Measurements from ENCODE around the gene AFMID.
"Not testable (repeated sequence)": the region's sequence is repeated elsewhere in the genome, so short reads cannot be mapped to it uniquely, and the experiment has no call there.

Gene AFMID, protein sequence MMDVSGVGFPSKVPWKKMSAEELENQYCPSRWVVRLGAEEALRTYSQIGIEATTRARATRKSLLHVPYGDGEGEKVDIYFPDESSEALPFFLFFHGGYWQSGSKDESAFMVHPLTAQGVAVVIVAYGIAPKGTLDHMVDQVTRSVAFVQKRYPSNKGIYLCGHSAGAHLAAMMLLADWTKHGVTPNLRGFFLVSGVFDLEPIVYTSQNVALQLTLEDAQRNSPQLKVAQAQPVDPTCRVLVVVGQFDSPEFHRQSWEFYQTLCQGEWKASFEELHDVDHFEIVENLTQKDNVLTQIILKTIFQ

DNA sequence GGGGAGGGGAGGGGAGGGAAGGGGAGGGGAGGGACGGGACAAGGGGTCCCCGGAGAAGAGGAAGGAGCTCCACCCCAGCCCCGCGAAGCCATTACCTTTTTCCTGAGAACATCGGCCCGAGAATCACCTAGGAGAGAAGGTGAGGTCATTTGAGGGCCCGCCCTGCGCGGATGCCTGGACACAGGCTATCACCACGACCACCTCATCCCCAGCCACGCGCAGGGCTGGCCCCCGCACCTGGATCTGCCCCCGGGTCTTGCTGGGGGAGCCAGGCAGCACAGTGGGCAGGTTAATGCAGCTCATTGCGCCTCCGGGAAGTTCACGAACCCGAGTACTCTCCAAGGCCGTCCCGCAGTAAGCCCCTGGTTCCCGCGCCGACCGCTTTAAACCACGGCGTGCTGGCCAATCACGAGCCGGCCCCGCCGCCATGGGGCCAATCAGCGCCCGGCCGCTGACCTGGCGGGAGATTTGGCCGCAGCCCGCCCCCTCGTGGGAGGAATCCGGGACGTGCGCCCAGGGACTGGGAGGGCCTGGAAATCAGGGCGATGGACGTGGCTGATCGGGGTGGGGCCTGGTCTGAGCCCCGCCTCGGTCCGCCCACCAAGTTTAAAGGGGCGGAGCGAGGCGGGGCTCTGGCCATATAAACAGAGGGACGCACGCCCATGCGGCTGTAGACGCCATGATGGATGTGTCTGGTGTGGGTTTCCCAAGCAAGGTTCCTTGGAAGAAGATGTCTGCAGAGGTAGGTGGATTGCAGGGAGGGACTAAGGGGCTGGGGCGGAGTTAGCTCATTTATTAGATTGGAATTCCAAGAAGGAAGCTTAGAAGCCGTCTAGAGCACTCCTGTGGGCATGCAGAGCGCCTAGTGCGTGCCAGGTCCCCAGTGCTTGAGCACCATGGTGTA, at the start of gene AFMID, which contains the start of gene TK1:
AFMID (plus strand) TSS at position 671 of the 904 bp plus-strand sequence; CDS start at position 680, 9 bp downstream.
TK1 (minus strand) TSS at position 361 of the 904 bp plus-strand sequence; CDS start at position 303, 58 bp downstream.
- peak; percentile 98 for DNase-seq

DNA sequence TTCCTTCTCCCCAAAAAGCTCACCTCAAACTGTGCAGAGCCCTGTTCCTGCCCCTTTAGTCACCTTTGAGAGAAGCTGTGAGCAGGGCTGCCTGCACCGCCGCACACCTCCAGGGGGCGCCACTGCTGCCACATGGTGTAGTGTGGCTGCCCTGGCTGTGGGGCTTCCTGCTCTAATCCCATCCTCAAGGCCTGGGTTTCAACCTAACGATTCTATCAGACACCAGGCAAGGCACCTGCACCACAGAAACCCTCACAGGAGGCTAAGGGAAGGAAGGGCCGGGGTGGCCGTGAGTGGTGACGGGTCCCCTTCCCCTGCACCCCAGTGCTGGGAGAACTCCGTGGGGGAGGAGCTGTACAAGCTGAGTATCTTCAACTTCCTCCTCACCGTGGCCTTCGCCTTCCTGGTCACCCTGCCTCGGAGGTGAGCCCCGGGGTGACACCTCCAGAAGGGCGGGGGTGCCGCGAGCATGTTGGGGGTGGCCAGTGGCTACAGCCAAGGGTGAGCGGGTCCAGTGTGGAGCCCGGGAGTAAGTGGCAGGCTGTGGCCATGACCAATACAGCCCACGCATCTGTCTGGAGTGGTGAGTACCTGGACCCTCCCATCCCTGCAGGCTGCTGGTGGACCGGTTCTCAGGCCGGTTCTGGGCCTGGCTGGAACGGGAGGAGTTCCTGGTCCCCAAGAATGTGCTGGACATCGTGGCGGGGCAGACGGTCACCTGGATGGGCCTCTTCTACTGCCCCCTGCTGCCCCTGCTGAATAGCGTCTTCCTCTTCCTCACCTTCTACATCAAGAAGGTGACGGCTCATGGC, 49.6 kb upstream of the AFMID start:
- no peak for DNase-seq

DNA sequence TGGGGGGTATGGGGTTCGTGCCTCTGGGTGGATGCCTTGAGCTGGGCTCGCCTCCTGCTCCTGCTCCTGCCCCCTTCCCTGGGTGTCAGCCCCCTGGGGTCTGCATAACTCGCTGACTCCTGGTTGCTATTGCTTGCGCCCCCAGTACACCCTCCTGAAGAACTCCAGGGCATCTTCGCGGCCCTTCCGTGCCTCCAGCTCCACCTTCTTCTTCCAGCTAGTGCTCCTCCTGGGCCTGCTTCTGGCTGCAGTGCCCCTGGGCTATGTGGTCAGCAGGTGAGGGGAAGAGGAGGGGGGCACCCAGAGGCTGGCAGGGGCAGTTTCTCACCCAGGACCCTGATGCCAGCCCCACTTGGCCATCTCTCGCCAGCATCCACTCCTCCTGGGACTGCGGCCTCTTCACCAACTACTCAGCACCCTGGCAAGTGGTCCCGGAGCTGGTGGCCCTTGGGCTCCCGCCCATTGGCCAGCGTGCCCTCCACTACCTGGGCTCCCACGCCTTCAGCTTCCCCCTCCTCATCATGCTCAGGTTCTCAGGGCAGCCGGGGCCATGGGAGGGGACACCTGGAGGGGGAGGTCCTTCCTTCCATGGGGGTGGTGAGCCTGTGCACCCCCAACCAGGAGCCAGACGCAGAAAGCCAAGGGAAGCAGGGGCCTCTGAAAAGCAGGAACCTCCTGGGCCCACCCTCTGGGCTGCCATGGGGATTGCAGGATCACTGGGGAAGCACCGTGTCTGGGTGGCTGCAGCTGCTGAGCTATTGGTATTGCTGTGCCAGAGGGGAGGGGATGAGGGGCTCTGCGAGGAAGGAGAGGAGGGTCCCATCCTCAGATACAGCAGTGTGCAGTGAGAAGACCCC, 48.7 kb upstream of the AFMID start:
- no peak for DNase-seq

DNA sequence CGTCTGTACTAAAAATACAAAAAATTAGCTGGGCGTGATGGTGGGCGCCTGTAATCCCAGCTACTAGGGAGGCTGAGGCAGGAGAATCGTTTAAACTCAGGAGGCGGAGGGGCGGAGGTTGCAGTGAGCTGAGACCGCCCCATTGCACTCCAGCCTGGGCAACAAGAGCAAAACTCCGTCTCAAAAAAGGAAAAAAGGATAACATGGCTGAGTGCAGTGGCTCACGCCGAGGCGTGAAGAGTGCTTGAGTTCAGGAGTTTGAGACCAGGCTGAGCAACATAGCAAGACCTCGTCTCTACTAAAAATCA, 47.3 kb upstream of the AFMID start:
- not testable (repeated sequence) for DNase-seq

- DNase-seq = peak; percentile 76
These were observed 46.8 kb upstream of the AFMID start for GRCh38 chr17:78140169-78141051.

GRCh38 chr17:78141437-78142118, 45.6 kb upstream of the AFMID start:
- DNase-seq = no peak

- DNase-seq = no peak
These were observed 44.9 kb upstream of the AFMID start for GRCh38 chr17:78142119-78142861.

- no peak for DNase-seq
These were observed 43.7 kb upstream of the AFMID start for GRCh38 chr17:78143214-78144146.

GRCh38 chr17:78144147-78144719, 42.9 kb upstream of the AFMID start:
- peak; percentile 81 for DNase-seq

GRCh38 chr17:78144736-78145641, 42.2 kb upstream of the AFMID start:
- DNase-seq = peak; percentile 71

DNA sequence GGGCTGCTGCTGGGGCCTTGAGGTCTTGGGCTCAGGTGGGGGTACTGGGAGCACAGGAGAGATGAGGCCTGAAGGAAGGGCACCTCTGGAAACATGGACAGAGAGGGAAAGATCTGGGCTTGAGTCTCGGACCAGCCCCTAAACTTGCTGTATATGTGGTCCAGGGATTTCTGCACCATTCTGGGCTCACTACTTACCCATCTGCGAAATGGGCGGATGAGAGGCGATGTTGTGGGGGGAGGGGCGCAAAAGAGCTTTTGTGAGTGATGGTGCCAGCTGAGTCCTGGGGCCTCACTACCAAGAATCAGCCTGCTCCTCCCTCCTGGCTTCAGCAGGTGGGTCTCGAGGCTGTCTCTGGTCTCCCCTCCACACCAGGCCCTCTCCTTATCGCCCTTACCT, 40.7 kb upstream of the AFMID start:
- no peak for DNase-seq

DNA sequence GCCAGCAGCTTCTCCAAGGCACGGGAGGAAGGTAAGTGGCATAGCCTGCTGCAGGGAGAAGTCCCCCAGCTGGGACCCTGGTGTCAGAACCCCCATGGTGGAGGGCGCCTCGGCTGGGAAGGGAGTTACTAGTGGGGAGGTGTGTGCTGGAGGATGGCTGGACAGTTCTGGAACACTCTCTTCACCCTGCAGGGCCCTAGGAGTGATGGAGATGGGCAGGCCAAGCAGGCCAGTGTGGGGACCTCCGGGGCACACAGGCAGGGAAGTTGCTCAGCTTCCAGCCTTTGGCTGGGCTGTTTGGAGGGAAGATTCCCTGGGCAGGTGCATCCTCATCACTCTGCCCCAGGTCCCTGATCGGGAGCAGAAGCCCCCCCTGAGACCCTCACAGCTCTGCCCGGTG, 40.3 kb upstream of the AFMID start:
- DNase-seq = no peak

DNA sequence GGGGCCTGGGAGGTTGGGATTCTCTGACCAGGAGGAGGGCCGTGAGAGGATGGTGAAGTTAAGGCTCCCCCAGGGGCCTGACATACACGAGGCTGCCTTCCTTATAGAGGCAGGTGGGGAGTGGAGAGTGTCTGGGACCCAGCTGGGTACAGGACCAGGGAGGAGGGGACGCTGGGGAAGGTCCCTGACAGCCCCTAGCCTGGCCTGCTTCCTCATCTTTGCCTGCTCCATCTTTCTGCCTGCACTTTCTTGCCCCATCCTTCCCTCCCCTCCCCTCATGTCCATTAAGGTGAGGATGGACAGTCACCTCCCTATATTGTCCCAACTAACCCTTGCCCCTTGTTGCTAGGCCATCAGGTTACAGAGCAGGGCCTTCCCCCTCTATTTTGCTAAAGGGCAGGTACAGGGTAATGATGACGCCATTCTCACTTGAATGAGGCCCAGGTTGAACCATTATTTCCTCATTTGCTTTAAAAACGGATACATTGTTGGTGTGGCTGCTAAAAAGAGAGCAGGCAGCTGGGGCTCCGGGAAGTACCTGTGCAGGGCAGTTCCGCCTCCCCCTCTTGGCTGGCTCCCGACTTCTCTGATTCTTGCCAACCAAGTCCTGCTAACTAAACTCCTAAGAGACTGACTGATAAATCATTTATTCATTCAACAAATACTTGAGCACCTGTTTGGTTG, 39.7 kb upstream of the AFMID start:
- DNase-seq = no peak

- DNase-seq = no peak
These were observed 38.7 kb upstream of the AFMID start for GRCh38 chr17:78148286-78149016.

- DNase-seq = no peak
These were observed 35.6 kb upstream of the AFMID start for GRCh38 chr17:78151514-78152008.
